NCI-H2081 treated with DMSO at 0.1 percent for 48 hours (cell line): ENCODE data around the gene KCNQ1.
A peak's percentile ranks its signal among the peaks of the same experiment; 100 is the strongest.

Experiments used
- DNase-seq: peaks from one replicate; lab custom pipeline; 2025; lab: John Stamatoyannopoulos, UW

KCNQ1 gene

GRCh38 chr11:2883640-2883978 is 438.8 kb downstream of the KCNQ1 start:
- no peak for DNase-seq

GRCh38 chr11:2883979-2884815 is 439.4 kb downstream of the KCNQ1 start:
- DNase-seq: no peak

GRCh38 chr11:2885017-2885677 is 440.3 kb downstream of the KCNQ1 start:
- no peak for DNase-seq

DNA sequence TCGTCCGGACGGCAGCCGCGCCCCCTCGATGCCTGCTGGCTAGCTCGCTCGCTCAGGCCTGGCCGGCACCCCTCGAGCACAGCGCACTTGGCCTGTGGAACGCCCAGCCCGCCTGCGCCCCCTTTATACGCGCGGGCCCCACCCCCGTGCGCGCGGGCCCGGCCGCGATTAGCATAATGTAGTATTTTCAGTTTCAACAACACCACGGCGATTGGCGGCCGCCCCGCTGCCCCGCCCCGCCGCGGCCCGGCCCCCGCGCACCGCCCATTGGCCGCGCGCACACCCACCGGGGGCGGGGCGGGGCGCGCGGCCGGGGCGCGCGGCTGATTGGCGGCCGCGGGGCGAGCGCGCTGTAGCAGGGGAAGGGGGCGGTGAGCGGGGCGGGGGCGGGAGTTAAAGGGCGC is 440.9 kb downstream of the KCNQ1 start, which contains the start of gene CDKN1C:
TSS of gene CDKN1C (minus strand) at position 98 of the 404 bp plus-strand sequence. CDS start 319 bp downstream, outside the sequence.
- peak; percentile 2 for DNase-seq

GRCh38 chr11:2886191-2886894 is 441.5 kb downstream of the KCNQ1 start:
- no peak for DNase-seq

DNA sequence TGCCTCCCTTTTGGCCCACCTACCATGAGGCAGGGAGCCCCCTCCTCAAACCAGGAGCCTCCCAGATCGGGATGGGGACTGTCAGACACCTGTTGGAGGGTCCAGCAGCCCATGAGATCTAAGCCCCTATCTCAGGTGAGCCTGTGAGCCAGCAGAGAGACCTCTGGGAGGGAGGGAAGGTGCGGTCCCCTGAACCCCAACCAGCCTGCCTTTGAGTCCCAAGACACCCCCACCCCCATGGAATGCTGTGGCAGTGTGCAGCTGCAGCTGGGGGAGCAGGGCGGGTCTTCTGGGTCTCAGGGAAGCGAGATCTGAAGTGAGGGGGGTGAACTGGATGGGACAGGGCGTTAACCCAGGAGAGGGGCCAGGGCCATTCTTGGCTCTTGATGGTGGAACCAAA is 442.1 kb downstream of the KCNQ1 start:
- DNase-seq: no peak

DNA sequence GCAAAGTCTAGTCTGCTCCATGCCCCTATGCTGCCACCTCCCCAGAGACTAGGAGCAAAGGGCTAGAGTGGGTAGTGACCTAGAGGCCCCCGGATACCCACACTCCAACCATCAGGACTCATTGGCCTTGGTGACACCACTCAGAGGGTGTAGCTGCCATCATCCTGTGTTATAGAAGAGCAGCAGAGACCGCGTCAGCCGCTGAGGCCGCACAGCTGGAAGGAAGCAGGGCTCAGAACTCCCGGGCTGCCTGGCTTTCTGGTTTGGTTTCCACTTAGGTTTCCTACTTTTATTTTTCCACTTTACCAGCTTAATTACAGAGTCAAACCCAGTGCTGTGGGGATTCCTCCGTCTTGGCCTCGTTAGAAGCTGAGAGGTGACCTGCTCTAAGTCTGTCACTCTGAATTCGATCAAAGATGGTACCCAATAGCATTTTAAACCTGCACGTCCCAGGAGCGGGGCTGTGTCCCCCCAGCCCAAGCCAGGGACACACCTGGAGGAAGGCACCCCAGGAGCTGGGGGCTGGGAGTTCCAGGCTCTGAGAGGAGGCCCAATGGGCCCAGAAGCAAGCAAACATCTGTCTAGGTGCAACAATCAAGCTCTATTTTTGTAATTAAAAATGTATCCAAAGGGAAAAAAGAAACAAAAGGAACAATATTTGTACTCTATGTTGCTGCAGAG is 442.8 kb downstream of the KCNQ1 start:
- no peak for DNase-seq

DNA sequence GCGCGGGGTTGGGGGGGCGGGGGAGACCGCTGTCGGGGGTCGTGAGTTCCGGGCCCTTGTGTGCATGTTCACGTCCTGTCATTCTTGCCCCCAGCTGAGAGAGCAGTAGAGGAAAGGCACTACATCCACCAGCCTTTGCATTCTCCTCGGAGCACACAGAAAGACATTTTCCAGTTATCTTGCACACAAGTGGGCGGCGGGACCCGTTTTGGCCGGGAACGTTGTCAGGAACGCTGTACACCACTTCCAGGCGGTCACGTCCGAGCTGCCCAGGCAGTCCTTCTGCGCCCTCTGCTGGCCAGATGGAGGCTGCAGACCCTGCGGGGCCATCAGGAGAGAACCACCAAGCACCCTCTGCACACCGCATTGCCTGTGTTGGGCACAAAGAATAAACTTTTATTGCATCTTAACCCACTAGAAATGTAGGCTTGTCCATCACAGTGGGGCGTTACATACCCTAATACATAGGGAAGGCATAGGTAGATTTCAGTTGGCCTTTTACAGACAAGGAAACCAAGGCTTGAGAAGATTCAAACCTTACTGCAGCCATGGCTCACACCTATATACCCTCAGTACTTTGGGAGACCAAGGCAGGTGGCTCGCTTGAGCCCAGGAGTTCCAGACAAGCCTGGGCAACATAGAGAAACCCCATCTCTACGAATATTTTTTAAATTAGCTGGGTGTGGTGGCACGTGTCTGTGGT is 443.6 kb downstream of the KCNQ1 start:
- DNase-seq: peak; percentile 23

GRCh38 chr11:2889362-2890273 is 444.8 kb downstream of the KCNQ1 start:
- no peak for DNase-seq

GRCh38 chr11:2890466-2891294 is 445.9 kb downstream of the KCNQ1 start:
- DNase-seq: no peak

DNA sequence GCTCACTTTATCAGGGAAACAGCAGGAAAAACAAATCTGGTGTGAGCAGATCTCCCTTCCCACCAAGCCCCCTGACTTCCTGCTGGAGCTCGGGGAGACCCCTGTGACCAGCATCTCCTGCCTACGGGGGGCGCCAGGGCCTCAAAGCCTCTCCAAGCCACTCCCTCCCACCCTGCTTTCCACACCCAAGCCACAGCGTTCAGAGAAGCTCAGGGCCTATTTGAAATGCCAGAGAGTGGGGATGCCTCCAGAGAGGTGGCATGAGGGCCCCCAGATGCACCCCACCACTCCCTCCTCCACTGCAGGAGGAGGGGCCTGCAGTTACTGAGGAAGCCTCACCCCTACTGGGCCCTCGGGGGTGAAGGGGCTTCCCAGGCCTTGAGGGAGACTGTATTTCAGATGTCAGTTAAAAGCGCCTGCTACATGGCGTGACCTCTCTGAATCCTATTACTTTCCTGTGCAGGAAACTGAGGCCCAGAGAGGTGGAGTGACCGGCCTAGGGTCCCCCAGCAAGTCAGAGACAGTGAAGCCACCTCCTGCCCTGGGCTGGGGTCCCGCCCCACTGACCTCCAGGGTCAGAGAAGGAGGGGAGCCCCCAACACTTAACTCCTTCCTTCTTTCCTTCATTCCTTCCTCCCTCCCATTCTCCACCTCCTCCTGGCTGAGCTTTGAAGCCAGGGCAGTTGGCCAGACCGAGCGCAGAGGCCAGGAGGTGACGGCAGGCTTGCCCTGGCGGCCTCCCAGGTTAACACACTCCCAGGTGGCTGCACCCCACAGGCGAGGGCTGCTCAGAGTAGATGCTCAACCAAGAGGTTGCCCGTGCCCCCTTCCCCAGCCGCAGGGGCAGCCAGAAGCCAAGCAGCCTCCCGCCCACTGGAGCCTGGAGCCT is 446.8 kb downstream of the KCNQ1 start:
- peak; percentile 18 for DNase-seq

DNA sequence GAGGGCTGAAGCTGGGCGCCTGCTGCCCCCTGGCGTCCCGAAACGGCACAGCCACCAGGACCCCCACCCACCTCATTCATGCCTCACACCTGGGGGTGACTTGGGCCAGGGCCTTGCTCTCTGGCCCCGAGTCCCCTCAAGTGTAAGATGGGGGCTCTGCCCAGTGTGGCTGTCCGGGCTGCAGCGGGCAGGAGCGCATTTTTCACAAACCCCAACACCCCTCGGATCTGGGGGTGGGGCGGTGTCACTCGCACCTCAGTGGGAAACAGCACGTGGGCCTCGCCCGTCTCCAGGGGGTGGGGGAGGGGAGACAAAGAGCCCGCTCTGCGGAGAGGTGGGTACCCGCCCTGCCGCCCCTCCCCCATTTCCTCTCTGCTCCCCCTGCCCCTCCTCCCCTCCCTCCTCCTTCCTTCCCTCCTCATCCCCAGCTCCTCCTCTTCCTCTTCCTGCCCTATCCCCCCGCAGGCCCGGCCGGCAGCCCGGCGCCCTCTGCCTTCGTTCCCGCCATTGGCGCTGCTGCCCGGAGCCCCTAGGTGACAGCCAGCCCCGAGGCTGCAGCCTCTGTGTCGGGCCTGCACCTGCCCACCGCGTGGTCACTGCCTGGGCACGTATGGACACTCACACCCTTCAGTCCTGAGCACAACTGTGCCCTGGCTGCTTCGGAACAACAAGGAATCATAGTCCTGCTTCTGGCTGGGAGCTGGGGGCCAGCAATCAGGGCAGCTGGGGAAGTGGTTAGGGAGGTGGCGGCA is 447.6 kb downstream of the KCNQ1 start:
- DNase-seq: no peak

DNA sequence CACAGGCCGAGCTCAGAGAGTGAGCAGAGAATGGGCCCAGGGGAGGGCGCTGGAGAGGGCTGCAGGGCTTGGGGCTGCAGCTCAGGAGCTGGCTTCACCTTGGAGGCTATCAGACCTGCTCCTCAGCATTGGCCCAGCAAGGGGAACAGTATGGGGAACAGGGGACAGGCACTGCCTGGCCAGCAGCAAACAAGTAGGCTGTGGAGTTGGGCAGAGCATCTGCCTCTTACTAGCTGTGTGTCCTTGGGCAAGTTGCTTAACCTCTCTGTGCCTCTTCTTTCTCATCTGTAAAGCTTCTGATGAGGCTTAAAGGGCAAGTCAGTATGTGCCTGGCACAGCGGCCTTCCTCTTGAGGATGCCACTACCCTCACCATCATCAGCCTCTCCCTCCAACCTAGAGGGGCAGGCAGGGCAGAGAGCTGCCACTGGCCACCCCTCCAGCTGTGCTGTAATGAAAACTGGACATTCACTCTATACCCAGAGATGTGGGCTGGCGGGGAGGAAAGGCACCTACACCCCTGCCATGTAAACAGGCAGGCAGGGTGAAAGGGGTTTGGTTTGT is 448.2 kb downstream of the KCNQ1 start:
- no peak for DNase-seq

DNA sequence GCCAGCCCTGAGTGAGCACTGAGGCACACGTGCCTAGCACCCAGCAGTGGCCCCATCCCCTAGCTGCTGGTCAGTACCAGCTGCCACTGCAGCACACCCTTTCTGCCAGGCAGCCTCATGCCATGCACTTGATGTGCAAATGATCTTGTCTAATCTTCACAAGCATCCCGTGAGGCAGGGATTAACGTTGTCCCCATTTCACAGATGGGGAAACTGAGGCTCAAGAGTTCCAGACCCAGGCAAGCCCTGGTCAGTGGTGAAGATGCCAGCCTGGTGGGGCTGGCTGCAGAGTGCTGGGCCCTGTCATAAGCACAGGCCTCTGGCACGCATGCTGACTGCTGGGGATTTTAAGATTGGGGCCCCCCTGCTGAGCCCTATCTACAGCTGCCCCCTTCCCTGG is 449.1 kb downstream of the KCNQ1 start:
- DNase-seq: no peak

- DNase-seq: no peak
Observed at GRCh38 chr11:2896047-2896446, 451.2 kb downstream of the KCNQ1 start.

DNA sequence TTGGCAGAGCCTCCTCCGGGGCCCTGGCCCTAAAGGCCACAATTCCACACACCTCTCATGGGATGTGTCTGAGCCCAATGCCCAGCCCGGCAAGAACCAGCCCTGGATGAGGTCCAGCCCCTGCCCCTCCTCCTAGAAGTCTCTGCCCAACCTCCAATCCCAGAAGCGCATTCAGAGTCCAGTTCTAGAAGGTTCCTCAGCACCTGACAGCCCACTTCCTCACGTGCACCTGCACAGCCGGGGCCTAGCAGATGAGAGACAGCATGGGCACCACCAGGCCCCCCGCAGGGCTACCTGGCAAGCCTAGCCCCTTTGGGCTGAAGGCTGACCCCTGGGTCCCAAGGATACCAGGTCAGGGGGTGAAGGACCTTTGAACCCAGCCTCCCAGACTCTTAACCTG is 452.2 kb downstream of the KCNQ1 start:
- DNase-seq: no peak

GRCh38 chr11:2898366-2899079 is 453.7 kb downstream of the KCNQ1 start:
- no peak for DNase-seq
